Measurements from ENCODE around the gene DPYSL3. TPM values are rescaled to one million over a fixed set of nuclear protein-coding genes. Genes with fewer than 3 reads are reported as not detected.

DPYSL3 gene
- polyA plus RNA-seq, 3 donors, result 3.8 to 77.3 (median 31.8) TPM

GRCh38 chr5:147482706-147483180 is 27.1 kb downstream of the DPYSL3 start:
- no peak overlapping the region for H3K27ac ChIP-seq (ENCODE audit: low read depth, low read length)
- 56 to 70% (median 59%) methylated on average over 7 of the region's 7 CpGs for WGBS, 3 donors

DNA sequence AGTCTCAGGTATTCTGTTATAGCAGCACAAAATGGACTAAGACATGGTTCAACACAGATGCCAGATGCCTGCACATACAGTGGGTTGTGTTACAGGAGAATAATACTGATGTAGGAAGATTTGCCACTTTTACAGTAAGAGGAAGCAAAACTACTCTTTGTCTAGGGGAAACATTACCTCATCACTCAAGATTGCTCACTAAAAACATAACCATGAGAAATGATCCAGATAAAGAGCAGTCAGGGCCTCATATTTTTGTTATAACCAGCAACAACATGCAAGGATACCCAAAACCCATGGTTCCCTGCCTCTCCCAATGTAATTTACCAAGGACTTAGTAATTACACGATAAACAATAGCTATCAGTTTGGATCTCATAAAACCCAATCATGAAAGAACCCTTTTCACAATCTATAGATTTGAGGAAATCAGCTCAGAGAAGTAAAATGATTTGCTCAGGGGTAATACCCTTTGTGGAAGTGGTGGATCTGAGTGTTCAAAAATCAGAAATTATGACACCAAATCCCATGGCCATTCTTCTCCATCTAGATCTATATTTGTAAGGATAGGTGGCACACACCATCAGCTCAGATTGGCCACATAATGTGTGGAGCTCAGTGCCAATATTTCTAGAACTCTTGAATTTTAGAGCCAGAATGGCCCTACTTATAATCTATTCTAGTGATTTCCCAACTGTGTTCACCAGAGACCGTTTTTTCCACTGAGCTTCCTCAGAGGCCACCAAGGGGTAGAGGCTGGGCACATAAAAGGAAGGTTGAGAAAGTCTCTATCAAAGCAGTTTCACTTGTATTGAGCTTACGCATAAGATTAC is 27.8 kb downstream of the DPYSL3 start:
- no peak overlapping the region for H3K27ac ChIP-seq (ENCODE audit: low read depth, low read length)
- WGBS, 3 donors, result 48 to 67% (median 49%) methylated on average over 3 of the region's 3 CpGs

- no peak overlapping the region for H3K27ac ChIP-seq (ENCODE audit: low read depth, low read length)
- WGBS, 3 donors, result 36 to 80% (median 75%) methylated on average over 1 of the region's 1 CpG
These were observed 28.5 kb downstream of the DPYSL3 start for GRCh38 chr5:147481376-147481775.

GRCh38 chr5:147479949-147480348 is 29.9 kb downstream of the DPYSL3 start:
- WGBS, 3 donors, result 52 to 75% (median 60%) methylated on average over 6 of the region's 6 CpGs
- no peak overlapping the region for H3K27ac ChIP-seq (ENCODE audit: low read depth, low read length)

- H3K27ac ChIP-seq (ENCODE audit: low read depth, low read length), result no peak overlapping the region
These were observed 30.4 kb downstream of the DPYSL3 start for GRCh38 chr5:147479444-147479843.

DNA sequence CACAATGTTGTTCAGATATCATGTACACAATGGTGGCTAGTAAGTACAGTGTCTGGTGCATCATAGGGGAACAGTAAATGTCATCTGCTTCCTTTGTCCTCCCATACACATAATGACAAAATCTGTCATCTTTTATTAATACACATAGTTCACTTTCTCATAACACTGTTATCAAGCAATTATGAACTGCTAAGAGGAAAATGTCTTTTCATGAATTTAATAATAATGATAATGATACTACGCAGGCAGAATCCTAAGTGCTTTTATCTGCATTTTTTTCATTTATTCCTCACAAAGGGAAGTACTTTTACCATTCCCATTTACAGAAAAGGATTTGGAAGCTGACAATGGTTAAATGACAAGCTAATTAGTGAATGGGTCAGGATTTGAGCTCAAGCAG is 35.7 kb downstream of the DPYSL3 start:
- H3K27ac ChIP-seq (ENCODE audit: low read depth, low read length), result no peak overlapping the region
- 88 to 92% (median 92%) methylated on average over 1 of the region's 1 CpG for WGBS, 3 donors

- 38 to 56% (median 40%) methylated on average over 4 of the region's 4 CpGs for WGBS, 3 donors
- no peak overlapping the region for H3K27ac ChIP-seq (ENCODE audit: low read depth, low read length)
These were observed 37.0 kb downstream of the DPYSL3 start for GRCh38 chr5:147472664-147473475.

GRCh38 chr5:147467973-147468508 is 41.8 kb downstream of the DPYSL3 start:
- 62 to 81% (median 76%) methylated on average over 1 of the region's 1 CpG for WGBS, 3 donors
- no peak overlapping the region for H3K27ac ChIP-seq (ENCODE audit: low read depth, low read length)

DNA sequence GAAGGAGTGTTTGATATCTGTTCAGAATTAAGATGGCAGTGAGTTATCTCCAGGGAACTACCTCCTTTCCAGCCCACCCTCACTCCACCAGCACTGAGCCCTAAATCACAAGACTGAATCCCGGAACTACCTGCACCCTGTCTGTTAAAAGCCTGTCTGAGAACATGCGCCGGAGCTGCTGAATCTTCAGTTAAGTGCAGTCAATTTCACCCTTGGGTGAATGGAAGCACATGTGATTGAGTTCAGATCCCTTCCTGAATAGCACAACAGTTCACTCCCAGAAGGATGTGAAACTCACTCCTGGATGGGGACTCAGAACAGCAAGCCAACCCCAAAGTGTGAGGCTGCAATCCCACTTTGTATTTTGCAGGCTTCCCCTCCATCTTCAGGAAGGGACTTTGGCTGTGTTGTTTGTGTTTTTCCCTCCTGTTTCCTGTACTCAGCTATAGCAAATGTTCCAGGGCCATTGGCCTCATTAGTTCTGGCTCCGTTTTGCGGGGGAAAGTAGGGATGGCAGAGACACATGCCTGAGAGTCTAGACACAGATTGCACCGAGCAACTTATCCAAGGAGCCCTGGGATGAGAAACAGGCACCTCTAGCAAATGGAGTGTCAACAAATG is 43.4 kb downstream of the DPYSL3 start:
- 44 to 63% (median 51%) methylated on average over 6 of the region's 6 CpGs for WGBS, 3 donors
- H3K27ac ChIP-seq (ENCODE audit: low read depth, low read length), result no peak overlapping the region

DNA sequence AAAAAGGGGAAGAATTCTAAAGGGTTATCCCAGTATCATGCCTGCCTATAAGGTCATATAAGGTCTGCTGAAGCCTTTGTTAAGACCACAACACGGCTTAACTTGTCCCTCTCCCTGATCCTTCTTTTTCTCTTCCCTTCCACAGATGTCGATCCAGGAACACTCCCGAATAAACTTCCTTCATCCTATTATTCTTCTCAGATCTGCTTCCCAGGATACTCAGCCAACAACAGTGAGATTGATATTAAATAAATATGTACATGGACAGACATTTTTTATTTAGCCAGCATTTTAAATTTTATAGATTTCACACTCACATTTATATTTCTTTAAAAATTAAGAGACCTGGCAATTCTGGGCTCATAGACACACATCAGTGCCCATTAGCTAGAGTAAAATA is 44.1 kb downstream of the DPYSL3 start:
- 58 to 79% (median 61%) methylated on average over 3 of the region's 3 CpGs for WGBS, 3 donors
- H3K27ac ChIP-seq (ENCODE audit: low read depth, low read length), result no peak overlapping the region

DNA sequence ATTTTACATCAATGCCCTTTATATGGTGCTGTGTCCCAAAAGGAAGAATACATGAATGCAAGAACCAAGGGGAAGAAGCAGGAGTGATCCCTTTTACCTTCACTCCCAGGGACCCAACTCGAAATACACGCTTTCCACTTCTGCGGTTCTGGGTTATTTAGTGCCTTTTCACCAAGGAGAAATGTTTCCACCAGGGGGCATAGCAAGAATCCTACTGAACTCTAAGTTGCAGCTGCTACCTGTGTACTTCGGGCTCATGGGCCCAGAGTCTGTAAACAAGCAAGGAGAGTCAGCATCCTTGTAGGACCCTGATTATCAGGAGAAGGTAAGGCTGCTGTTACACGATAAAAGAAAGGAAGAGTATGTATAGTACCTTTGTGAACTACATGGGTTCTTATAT is 45.7 kb downstream of the DPYSL3 start:
- no peak overlapping the region for H3K27ac ChIP-seq (ENCODE audit: low read depth, low read length)
- WGBS, 3 donors, result 54 to 67% (median 64%) methylated on average over 5 of the region's 5 CpGs

GRCh38 chr5:147461915-147462314 is 48.0 kb downstream of the DPYSL3 start:
- 65 to 93% (median 92%) methylated on average over 1 of the region's 1 CpG for whole genome bisulfite sequencing, 3 donors
- no peak overlapping the region for H3K27ac ChIP-seq (ENCODE audit: low read depth, low read length)

- 73 to 97% (median 89%) methylated on average over 2 of the region's 2 CpGs for WGBS, 3 donors
- H3K27ac ChIP-seq (ENCODE audit: low read depth, low read length), result no peak overlapping the region
These were observed 49.5 kb downstream of the DPYSL3 start for GRCh38 chr5:147460380-147460779.

DNA sequence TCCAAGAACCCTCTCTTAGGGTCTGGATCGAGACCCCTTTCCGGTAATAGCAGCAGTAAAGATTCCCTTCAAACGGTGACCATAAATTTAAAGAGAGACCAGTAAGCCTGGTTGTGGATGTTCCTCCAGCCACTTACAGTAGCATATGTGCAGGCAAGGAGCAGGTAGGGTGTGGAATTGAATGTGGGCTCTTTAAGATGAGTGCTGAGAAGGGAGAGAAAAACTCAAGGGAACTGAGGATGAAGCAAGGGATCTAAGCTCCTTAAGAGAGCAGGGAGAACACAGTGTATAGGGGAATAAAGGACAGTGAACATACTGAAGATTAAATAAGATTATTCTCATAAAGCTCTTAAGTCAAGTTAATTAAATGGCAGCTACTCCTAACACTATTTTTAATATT is 51.3 kb downstream of the DPYSL3 start:
- no peak overlapping the region for H3K27ac ChIP-seq (ENCODE audit: low read depth, low read length)

DNA sequence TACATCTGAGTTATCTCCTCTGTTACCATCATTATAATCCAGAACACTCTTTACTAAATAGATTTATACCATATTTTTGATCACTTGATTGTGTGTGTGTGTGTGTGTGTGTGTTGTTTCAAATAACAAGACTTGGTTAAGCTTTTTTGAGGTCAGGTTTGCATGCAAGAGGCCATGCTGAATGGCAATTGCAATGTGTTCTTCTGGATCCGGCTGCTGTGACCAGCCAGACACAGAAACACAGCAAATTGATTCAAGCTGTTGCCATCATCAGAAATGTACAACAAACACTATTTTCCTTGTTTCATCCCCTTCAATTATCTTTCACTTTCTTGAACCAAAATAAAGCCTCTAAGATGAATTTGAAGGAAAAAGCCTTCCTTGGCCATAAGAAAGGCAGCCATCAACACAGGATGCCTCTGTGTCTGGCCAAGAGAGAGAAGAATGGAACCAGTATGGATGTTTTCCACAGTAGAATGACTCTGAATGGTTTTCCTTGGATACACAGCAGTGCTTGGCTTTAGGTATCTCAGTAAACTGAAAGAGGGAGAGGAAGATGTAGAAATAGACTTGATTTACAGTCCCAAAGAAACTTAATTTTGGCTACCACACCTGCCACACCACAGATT is 53.9 kb downstream of the DPYSL3 start:
- 54 to 74% (median 60%) methylated on average over 1 of the region's 1 CpG for WGBS, 3 donors
- H3K27ac ChIP-seq (ENCODE audit: low read depth, low read length), result no peak overlapping the region

More for the DNA sequence above, 51.3 kb downstream of the DPYSL3 start:
- WGBS, 3 donors, result 79 to 97% (median 97%) methylated on average over 3 of the region's 3 CpGs

DNA sequence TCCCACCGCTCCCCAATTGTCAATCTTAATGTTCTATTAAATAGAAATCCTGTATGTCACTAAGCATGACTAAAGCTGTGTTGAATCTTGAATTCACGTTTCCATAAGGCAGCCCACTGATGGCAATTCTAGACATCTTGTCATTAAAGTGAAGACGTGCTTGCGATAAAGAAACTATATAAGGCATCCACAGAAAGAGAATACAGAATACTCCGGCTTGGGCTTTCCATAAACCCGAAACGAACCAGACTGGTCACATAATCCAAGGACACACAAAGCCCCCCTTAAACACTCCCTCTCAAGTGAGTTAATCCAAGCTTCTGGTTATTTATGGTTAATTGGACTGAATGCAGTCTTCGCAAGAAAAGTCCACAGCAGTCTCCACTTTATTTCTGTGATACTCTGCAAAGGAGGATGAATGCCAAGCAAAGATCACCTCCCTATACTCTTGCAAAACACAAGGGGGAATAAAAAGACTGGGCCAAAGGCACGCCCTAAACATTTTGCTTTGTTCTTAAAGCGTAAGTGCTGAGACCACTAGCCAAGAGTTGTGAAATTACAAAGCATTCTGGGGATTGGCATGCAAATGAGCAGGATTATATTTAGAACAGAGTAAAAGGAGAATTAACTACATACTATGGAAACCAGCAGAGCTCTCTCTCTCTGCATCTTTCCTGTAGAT is 54.7 kb downstream of the DPYSL3 start:
- 46 to 66% (median 51%) methylated on average over 10 of the region's 10 CpGs for WGBS, 3 donors
- H3K27ac ChIP-seq (ENCODE audit: low read depth, low read length), result no peak overlapping the region

DNA sequence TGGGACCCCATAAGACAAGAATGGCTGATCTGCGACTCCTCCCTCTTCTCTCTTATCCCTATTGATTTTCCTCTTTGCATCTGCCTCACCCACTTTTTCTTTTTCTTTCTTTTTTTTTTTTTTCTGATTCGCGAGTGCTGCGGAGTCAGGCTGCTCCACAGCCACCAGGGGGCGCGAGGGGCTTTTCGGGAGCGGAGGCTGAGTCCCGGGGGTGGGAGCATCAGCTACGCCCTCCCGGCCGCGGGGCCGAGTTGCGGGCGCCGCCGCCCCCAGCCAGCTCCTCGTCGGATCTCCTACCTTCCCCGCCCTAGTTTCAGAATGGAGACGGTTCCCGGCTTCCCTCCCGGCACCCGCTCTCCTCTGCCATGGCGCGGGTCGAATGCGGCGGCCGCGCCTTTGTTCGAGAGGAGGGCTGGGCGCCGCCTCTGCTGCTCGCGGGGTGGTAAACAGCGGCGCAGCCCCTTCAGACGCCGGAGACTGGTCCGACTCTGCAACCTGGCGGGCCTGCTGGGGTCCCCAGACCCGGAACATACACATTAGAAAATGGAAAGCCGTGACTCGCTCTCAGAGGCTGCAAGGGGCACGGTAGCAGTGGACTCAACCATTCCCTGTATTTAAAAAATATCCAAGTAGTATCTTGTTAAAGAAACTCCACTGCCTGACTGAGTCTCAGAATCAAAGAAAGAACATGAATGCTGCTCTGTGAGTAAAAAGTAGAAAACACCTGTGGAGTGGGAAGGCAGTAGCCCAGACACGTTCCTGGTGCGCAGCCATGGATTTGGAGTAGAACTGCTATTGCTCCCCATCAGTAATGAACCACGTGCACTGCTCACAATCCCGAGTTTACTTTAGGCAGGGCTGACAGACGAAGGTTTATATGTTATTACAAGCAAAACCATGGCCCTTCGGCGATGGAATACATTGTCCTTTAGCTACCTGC is 55.7 kb downstream of the DPYSL3 start:
- H3K27ac ChIP-seq (ENCODE audit: low read depth, low read length), result peak overlapping the region; percentile 56
- WGBS, 3 donors, result 2 to 4% (median 3%) methylated on average over 54 of the region's 54 CpGs
